CD4-positive, alpha-beta T cell treated with Interleukin-15 for 1 hour (primary cell): ENCODE measurements around the gene EZH2.

Experiments
- DNase-seq: peaks from one replicate; pipeline ENCODE4 v3.0.0-alpha.2; 2020

EZH2 gene

GRCh38 chr7:148884049-148884298 is at the start of gene EZH2:
TSS of gene EZH2 (minus strand) at chr7:148884291. CDS start at chr7:148847298, 36,993 bp downstream.
- no peak for DNase-seq

- no peak for DNase-seq
These were observed 47.4 kb upstream of the EZH2 start for GRCh38 chr7:148931470-148931869.

DNA sequence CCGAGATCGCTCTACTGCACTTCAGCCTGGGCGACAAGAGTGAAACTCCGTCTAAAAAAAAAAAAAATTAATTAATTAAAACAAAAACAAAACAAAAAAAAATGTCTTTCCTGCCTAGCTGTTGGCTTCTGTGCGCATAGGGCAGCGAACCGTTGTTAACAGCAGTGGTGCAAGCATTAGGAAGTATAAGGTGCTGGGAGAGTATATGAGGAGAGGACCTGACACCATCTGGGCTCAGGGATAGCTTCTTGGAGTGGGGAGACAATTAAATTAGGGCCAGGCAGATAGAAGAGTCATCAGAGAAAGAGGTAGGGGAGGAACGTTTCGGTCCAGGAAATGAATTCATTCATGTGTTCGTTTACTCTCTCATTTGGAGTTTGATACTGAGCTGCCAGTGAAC is 46.2 kb upstream of the EZH2 start:
- no peak for DNase-seq

DNA sequence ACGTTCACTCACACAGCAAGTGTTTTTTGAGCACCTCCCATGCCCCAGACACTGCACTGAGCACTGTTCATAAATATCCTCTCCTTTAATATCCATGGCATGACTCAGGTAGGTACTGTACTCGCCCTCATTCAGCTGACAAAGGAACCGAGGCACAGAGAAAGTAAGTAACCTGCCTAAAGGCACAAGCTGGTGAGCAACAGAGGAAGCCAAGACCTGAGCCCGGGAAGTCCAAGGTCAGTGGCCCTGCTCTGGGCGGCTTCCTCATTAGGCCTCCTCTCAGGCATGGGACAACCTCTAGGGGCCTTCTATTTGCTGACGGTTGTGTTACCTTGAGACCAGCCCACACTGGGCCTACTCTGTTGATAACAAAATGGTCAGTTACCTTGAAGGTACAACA is 45.1 kb upstream of the EZH2 start:
- no peak for DNase-seq

GRCh38 chr7:148927123-148928045 is 43.3 kb upstream of the EZH2 start:
- DNase-seq, result no peak

DNA sequence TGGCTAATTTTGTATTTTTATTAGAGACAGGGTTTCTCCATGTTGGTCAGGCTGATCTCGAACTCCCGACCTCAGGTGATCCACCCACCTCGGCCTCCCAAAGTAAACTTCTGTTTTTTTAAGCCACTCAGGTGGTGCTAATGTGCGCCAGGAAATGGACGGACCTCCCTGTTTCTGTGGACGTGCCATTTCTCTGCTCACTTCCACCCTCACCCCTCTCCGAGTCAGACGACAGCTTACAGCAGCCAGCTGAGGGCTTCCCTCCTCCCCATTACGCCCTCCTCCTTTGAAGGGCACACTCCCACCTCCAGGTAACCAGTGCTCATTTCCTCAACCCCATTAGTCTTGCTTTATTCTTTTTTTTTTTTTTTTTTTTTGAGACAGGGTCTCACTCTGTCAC is 41.7 kb upstream of the EZH2 start:
- no peak for DNase-seq

- DNase-seq, result no peak
These were observed 39.9 kb upstream of the EZH2 start for GRCh38 chr7:148924011-148924410.

GRCh38 chr7:148921806-148922205 is 37.7 kb upstream of the EZH2 start:
- DNase-seq, result no peak

GRCh38 chr7:148921189-148921588 is 37.1 kb upstream of the EZH2 start:
- no peak for DNase-seq

DNA sequence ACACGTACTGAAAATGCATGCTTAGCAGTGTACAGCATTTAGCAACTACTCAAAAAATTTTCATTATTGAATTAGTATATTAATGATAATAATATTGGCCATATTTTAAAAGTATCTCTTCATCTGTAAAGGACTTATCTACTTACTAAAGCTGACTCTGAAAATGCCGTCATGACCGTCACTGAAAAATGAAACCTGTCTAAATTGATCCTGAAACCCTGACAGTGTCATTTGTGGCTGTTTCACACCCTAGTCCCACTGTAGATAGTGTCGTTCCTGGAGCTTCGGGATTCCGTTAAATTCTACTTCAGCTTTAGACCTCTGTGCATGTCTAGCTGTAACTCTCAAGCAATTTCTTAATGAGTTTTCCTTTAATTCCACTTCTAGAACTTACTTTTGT is 35.8 kb upstream of the EZH2 start:
- no peak for DNase-seq

DNA sequence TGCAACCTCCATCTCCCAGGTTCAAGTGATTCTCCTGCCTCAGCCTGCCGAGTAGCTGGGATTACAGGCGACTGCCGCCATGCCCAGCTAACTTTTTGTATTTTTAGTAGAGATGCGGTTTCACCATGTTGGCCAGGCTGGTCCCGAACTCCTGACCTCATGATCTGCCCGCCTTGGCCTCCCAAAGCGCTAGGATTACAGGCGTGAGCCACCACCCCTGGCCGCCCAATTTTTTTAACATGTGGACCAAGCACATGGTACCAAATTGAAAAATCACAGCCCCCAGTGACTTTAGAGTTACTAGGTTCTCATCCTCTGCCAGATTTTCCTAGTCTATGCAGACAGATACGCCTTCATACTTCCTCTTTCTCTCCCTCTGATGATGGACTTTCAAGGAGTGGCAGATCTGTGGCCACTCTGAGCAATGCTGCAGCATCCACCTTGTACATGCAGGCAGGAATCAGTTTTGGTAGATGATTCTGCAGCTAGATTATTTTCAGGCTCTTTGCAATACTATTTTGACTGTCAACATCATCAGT is 34.0 kb upstream of the EZH2 start:
- no peak for DNase-seq

- DNase-seq, result no peak
These were observed 32.1 kb upstream of the EZH2 start for GRCh38 chr7:148916186-148916585.

GRCh38 chr7:148915211-148915610 is 31.1 kb upstream of the EZH2 start:
- no peak for DNase-seq

GRCh38 chr7:148914208-148914777 is 30.2 kb upstream of the EZH2 start:
- DNase-seq, result no peak

- no peak for DNase-seq
These were observed 28.9 kb upstream of the EZH2 start for GRCh38 chr7:148912758-148913541.

DNA sequence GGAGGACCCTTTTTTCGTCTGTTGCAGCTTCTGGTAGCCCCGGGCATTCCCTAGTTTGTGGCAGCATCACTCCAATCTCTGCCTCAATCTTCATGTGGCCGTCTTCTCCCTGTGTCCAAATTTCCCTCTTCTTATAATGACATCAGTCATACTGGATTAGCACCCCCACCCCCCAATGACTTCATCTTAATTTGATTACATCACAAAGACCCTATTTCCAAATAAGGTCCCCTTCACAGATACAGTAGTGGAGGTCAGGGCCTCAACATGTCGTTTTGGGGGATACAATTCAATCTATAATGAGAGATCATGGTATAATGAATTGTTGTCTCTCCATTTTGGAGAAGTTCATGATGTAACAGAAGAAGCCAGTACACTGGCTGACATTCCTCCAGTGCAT is 28.1 kb upstream of the EZH2 start:
- no peak for DNase-seq

DNA sequence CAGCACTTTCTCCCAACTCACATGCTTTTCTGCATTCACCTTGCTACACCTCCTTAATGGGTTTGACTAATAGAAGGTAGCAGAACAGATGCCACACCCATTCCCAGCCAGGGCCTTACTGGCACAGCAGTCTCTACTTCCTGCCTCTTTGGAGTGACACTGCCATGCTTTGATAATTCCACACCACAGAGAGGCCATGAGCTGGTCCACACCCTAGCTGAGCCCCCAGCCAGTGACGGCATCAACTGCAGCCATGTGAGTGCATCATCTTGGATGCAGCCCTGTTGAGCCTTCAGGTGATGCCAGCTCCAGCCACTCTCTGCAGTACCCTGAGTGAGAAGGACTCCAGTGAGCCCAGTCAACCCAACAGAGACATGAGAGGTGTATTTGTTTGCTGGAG is 27.5 kb upstream of the EZH2 start:
- no peak for DNase-seq

DNA sequence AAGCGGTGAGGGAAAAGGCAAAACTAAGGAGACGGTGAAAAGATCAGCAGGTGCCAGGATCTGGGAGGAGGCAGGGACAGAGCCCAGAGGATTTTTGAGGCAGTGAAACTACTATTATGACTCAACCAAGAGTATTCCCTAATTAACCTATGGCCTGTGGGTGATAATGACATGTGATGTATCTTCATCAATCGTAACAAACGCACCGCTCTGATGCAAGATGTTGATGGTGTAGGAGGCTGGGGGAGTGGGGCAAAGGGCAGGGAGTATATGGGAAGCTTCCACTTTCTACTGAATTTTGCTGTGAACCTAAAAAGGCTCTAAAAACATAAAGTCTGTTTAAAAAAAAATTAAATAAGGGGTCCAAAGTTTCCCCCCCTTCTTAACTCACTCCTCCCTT is 25.5 kb upstream of the EZH2 start:
- no peak for DNase-seq

GRCh38 chr7:148906707-148907498 is 22.8 kb upstream of the EZH2 start:
- no peak for DNase-seq

DNA sequence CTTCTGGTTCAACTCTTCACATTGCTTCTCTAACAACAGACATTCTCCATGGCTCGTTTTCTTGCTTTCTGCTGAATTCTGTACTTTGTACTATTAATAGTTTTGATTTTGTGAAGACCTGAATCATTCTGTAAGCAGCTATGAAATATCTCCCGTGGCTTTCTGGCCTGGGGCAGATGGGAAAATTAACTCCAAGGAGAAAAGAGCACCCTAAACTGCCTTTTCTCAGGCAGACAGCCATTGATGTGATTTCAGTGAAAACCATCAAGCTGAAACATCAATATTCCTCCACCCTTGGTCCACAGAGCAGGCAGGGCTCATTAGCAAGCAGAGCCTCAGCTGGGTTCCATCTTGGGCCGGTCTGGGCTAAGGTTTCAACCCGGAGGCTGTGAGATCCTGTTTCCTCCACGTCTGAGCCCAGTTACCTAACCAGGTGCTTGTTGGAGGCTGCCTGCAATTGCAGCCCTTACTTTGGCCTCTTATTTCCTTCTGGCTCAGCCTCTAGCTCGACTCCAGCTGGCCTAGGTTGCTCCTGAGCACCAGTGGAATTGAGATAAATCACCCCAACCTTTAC is 21.1 kb upstream of the EZH2 start:
- DNase-seq, result no peak

DNA sequence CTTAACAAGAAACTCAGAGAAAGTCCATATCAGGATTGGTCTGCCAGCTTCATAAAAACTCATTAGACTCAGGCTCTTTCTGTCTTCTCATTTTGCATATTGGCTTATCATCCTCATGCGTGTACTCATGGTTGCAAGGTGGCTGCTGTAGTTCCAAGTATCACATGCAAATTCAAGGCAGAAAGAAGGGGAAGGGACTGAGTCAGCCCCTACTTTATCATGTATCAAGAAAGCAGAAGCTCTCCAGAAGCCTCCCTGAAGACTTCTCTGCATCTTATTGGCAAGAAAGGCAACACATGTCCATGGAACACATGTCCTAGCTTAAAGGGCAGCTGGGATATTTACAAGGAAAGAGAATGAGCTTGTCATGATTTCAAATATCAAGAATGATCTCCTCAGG is 19.4 kb upstream of the EZH2 start:
- no peak for DNase-seq

DNA sequence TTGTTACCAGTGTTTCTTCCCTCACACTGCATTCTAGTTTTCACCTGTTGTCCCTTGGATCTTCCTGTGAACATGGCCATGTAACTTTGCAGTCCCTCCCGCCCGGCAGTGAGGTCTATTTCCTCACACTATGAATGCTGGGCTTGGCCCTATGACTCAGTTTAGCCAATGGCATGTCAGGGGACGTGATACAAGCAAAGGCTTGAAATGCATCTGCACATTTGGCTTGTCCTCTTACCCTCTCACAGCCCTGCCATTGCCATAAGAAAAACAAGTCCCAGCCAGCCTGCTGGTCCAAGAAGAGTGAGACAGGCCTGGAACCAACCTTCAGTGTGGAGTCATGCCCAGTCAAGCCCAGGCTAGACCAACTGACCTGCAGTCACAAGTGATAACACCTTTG is 17.1 kb upstream of the EZH2 start:
- DNase-seq, result no peak
